ENCODE data around the gene MRPL43.
A peak's percentile ranks its signal among the peaks of the same experiment; 100 is the strongest.
"Not testable (repeated sequence)": the region's sequence is repeated elsewhere in the genome, so short reads cannot be mapped to it uniquely, and the experiment has no call there.

MRPL43 gene

GRCh38 chr10:100986952-100987684, at the start of gene MRPL43, which contains the start of gene TWNK:
MRPL43 (minus strand) TSS chr10:100987497; CDS start chr10:100987443, 54 bp downstream.
TWNK (plus strand) TSS chr10:100987543; CDS start chr10:100988211, 668 bp downstream.
- DNase-seq (ENCODE audit: low read depth in 2 of 2) = peak; percentile 78 to 79

GRCh38 chr10:101036726-101037125, 49.4 kb upstream of the MRPL43 start:
- no peak for DNase-seq (ENCODE audit: low read depth in 2 of 2)

GRCh38 chr10:101035916-101036702, 48.8 kb upstream of the MRPL43 start:
- no peak for DNase-seq (ENCODE audit: low read depth in 2 of 2)

GRCh38 chr10:101035314-101035713, 48.0 kb upstream of the MRPL43 start:
- no peak for DNase-seq (ENCODE audit: low read depth in 2 of 2)

GRCh38 chr10:101034404-101034803, 47.1 kb upstream of the MRPL43 start:
- DNase-seq (ENCODE audit: low read depth in 2 of 2) = not testable (repeated sequence)

- no peak for DNase-seq (ENCODE audit: low read depth in 2 of 2)
Measured at GRCh38 chr10:101033276-101033675, 46.0 kb upstream of the MRPL43 start.

GRCh38 chr10:101032637-101033224, 45.4 kb upstream of the MRPL43 start:
- peak in 1 of 2 donors; percentile 53 for DNase-seq (ENCODE audit: low read depth in 2 of 2)

GRCh38 chr10:101031796-101032636, 44.7 kb upstream of the MRPL43 start:
- DNase-seq (ENCODE audit: low read depth in 2 of 2) = peak; percentile 57 to 60

GRCh38 chr10:101031128-101031795, 44.0 kb upstream of the MRPL43 start, which contains the start of the genes PDZD7 and SFXN3:
PDZD7 (minus strand) TSS chr10:101031129; CDS start chr10:101030219, 910 bp downstream.
SFXN3 (plus strand) TSS chr10:101031234; CDS start chr10:101034695, 3,461 bp downstream.
- DNase-seq (ENCODE audit: low read depth in 2 of 2) = peak; percentile 96 to 99

GRCh38 chr10:101030496-101031127, 43.3 kb upstream of the MRPL43 start:
- DNase-seq (ENCODE audit: low read depth in 2 of 2) = no peak

- DNase-seq (ENCODE audit: low read depth in 2 of 2) = no peak
Measured at GRCh38 chr10:101029520-101030295, 42.4 kb upstream of the MRPL43 start.

GRCh38 chr10:101028446-101029337, 41.4 kb upstream of the MRPL43 start:
- no peak for DNase-seq (ENCODE audit: low read depth in 2 of 2)

GRCh38 chr10:101027106-101027720, 39.9 kb upstream of the MRPL43 start:
- no peak for DNase-seq (ENCODE audit: low read depth in 2 of 2)

- no peak for DNase-seq (ENCODE audit: low read depth in 2 of 2)
Measured at GRCh38 chr10:101022967-101023705, 35.8 kb upstream of the MRPL43 start.

- DNase-seq (ENCODE audit: low read depth in 2 of 2) = no peak
Measured at GRCh38 chr10:101021692-101022251, 34.5 kb upstream of the MRPL43 start.

- no peak for DNase-seq (ENCODE audit: low read depth in 2 of 2)
Measured at GRCh38 chr10:101021239-101021638, 33.9 kb upstream of the MRPL43 start.
